Sigmoid colon (tissue), 3 donors: Measurements from ENCODE around the gene NEO1.

Experiments used
- POLR2A ChIP-seq, 2 donors: fragments of 450-650 bp; IDR thresholded peaks; one replicate each; pipeline ENCODE4 v1.6.1; 2016; ENCODE audit warnings: antibody characterized with exemption in 2 of 2, mild to moderate bottlenecking in 2 of 2, moderate library complexity in 2 of 2
- TF ChIP-seq, protein P1 (sequence below), 4 experiments: fragments of 450-650 bp in 3 of 4; fragments of 200-600 bp in 1 of 4; IDR thresholded peaks; one replicate each; pipeline ENCODE4 v1.5.1; 2016 to 2019; ENCODE audit warnings: antibody characterized with exemption in 4 of 4, mild to moderate bottlenecking in 3 of 4, moderate library complexity in 2 of 4

DNA sequence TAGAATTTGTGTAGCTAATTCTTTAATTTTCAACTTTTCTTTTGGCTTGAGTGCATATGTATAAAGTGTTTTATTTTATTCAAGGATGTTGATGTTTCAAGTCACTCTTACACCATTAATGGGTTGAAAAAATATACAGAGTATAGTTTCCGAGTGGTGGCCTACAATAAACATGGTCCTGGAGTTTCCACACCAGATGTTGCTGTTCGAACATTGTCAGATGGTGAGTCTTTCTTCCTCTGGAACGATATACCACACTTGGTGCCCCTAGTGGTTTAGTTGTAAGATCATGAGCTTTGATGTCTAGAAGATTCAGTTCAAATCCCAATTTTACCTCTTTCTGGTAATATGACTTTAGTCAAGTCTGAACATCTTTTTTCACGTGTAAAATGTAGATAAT is 197.2 kb downstream of the NEO1 start:
- TF ChIP-seq, protein P1, sequence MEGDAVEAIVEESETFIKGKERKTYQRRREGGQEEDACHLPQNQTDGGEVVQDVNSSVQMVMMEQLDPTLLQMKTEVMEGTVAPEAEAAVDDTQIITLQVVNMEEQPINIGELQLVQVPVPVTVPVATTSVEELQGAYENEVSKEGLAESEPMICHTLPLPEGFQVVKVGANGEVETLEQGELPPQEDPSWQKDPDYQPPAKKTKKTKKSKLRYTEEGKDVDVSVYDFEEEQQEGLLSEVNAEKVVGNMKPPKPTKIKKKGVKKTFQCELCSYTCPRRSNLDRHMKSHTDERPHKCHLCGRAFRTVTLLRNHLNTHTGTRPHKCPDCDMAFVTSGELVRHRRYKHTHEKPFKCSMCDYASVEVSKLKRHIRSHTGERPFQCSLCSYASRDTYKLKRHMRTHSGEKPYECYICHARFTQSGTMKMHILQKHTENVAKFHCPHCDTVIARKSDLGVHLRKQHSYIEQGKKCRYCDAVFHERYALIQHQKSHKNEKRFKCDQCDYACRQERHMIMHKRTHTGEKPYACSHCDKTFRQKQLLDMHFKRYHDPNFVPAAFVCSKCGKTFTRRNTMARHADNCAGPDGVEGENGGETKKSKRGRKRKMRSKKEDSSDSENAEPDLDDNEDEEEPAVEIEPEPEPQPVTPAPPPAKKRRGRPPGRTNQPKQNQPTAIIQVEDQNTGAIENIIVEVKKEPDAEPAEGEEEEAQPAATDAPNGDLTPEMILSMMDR (IDR thresholded peaks at IDR 0.05), result no peak
- TF ChIP-seq POLR2A (IDR thresholded peaks at IDR 0.05), result no peak
